Measurements from ENCODE around the gene ICOS.

GRCh38 chr2:203918264-203918663 is 18.3 kb upstream of the ICOS start:
- TF ChIP-seq, protein P1, sequence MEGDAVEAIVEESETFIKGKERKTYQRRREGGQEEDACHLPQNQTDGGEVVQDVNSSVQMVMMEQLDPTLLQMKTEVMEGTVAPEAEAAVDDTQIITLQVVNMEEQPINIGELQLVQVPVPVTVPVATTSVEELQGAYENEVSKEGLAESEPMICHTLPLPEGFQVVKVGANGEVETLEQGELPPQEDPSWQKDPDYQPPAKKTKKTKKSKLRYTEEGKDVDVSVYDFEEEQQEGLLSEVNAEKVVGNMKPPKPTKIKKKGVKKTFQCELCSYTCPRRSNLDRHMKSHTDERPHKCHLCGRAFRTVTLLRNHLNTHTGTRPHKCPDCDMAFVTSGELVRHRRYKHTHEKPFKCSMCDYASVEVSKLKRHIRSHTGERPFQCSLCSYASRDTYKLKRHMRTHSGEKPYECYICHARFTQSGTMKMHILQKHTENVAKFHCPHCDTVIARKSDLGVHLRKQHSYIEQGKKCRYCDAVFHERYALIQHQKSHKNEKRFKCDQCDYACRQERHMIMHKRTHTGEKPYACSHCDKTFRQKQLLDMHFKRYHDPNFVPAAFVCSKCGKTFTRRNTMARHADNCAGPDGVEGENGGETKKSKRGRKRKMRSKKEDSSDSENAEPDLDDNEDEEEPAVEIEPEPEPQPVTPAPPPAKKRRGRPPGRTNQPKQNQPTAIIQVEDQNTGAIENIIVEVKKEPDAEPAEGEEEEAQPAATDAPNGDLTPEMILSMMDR (conservative IDR thresholded peaks at IDR 0.05; ENCODE audit: low read depth, low read length): no peak
- TF ChIP-seq FOS (IDR thresholded peaks at IDR 0.05; ENCODE audit: low read depth, low read length): no peak
- TF ChIP-seq RAD21 (IDR thresholded peaks at IDR 0.05; ENCODE audit: low read length): no peak
- no peak for TF ChIP-seq POLR2A (IDR thresholded peaks at IDR 0.05; ENCODE audit: low read depth, low read length)
- TF ChIP-seq MAZ (IDR thresholded peaks at IDR 0.05; ENCODE audit: borderline replicate concordance, low read depth, low read length): no peak
- TF ChIP-seq USF2 (IDR thresholded peaks at IDR 0.05; ENCODE audit: low read depth, low read length): no peak
- no peak for TF ChIP-seq RFX5 (IDR thresholded peaks at IDR 0.05; ENCODE audit: low read depth, low read length)
- no peak for TF ChIP-seq CHD1 (IDR thresholded peaks at IDR 0.05; ENCODE audit: low read depth, low read length)
- no peak for TF ChIP-seq RCOR1 (IDR thresholded peaks at IDR 0.05; ENCODE audit: insufficient replicate concordance, low read length)
- TF ChIP-seq MAFK (IDR thresholded peaks at IDR 0.05; ENCODE audit: low read depth, low read length): no peak
- TF ChIP-seq CEBPB (IDR thresholded peaks at IDR 0.05; ENCODE audit: low read depth, low read length): no peak
- no peak for TF ChIP-seq MXI1 (IDR thresholded peaks at IDR 0.05; ENCODE audit: borderline replicate concordance, low read depth, low read length)
- TF ChIP-seq, protein P2, sequence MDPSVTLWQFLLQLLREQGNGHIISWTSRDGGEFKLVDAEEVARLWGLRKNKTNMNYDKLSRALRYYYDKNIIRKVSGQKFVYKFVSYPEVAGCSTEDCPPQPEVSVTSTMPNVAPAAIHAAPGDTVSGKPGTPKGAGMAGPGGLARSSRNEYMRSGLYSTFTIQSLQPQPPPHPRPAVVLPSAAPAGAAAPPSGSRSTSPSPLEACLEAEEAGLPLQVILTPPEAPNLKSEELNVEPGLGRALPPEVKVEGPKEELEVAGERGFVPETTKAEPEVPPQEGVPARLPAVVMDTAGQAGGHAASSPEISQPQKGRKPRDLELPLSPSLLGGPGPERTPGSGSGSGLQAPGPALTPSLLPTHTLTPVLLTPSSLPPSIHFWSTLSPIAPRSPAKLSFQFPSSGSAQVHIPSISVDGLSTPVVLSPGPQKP (IDR thresholded peaks at IDR 0.05; ENCODE audit: borderline replicate concordance, low read depth, low read length): no peak
- no peak for TF ChIP-seq NFE2L2 (IDR thresholded peaks at IDR 0.05; ENCODE audit: low read depth, low read length)

Data from IMR-90 (cell line).